RWPE2 (cell line): ENCODE results near the gene AURKAIP1.

Source experiments
- ATAC-seq: fragments of 200-7000 bp; cut with Tn5 transposase; 3 replicates; pipeline ENCODE4 v1.9.1; 2021; ENCODE audit warnings: low read depth
- DNase-seq: peaks from one replicate; pipeline ENCODE4 v3.0.0-alpha.2; 2020; ENCODE audit warnings: low spot score
- H3K27ac ChIP-seq: fragments of 450-650 bp; 2 replicates; pipeline ENCODE4 v1.5.1; 2017; ENCODE audit warnings: mild to moderate bottlenecking; ENCODE audit not compliant: poor library complexity, severe bottlenecking
- H3K27me3 ChIP-seq: fragments of 250-450 bp; sonication (Bioruptor Pico); 2 replicates; pipeline ENCODE4 v1.5.1; 2021; ENCODE audit warnings: mild to moderate bottlenecking, moderate library complexity; ENCODE audit not compliant: insufficient read depth, poor library complexity, severe bottlenecking
- H3K36me3 ChIP-seq: fragments of 250-450 bp; sonication (Bioruptor Pico); 2 replicates; pipeline ENCODE4 v1.5.1; 2020; ENCODE audit warnings: low read depth, mild to moderate bottlenecking, moderate library complexity
- H3K4me1 ChIP-seq: fragments of 250-450 bp; sonication (Bioruptor Pico); 2 replicates; pipeline ENCODE4 v1.5.1; 2021; ENCODE audit warnings: mild to moderate bottlenecking, moderate library complexity; ENCODE audit not compliant: insufficient read depth, poor library complexity, severe bottlenecking
- H3K4me3 ChIP-seq: fragments of 250-450 bp; sonication (Bioruptor Pico); 2 replicates; pipeline ENCODE4 v1.5.1; 2021; ENCODE audit warnings: mild to moderate bottlenecking, moderate library complexity; ENCODE audit not compliant: severe bottlenecking
- H3K9me3 ChIP-seq: fragments of 250-450 bp; sonication (Bioruptor Pico); 2 replicates; pipeline ENCODE4 v1.5.1; 2021; ENCODE audit warnings: mild to moderate bottlenecking, moderate library complexity; ENCODE audit not compliant: severe bottlenecking
- CTCF ChIP-seq: fragments of 450-650 bp; IDR thresholded peaks from one replicate; pipeline ENCODE4 v1.5.1; 2017; ENCODE audit warnings: mild to moderate bottlenecking, moderate library complexity; ENCODE audit not compliant: poor library complexity, severe bottlenecking

The AURKAIP1 gene

GRCh38 chr1:1364266-1364665 is 10.7 kb downstream of the AURKAIP1 start:
- DNase-seq (no peak), ATAC-seq (0 out of 3 replicates have a peak, but pooled peaks have one; percentile 9)
- Histone ChIP-seq H3K9me3 (no peaks in the 10 kb centered on the region), H3K4me1 (peaks cover 13% of the 10 kb centered on the region), H3K27me3 (no peaks in the 10 kb centered on the region), H3K36me3 (no peaks in the 10 kb centered on the region), H3K27ac (no peak overlapping the region), H3K4me3 (no peak overlapping the region)
- no peak for TF ChIP-seq CTCF

DNA sequence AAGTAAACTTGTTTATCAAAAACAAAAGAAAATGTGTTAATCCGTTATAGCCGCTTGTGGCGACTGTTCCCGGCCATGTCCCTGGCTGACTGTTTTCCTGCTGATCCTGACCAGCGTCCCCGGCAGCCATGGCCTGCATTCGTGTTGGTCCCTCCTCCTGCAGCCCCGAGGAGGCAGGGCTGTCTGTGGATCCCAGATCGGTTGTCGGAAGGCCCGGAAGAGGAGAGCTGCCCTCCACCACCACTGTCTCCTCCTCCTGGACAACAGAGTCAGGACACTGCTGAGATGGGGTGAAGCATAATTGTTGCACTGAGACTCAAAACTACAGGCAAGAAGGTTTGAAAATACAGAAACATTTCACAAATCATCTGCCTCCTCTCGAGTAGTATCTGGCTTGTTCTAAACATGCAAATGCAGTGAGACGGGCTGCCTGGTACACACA is 13.0 kb downstream of the AURKAIP1 start:
- H3K27ac ChIP-seq = no peak overlapping the region
- H3K4me3 ChIP-seq = no peak overlapping the region
- DNase-seq (no peak), ATAC-seq (no peak)
- no peak for TF ChIP-seq CTCF
- no peaks in the 10 kb centered on the region for H3K27me3 ChIP-seq
- H3K9me3 ChIP-seq = no peaks in the 10 kb centered on the region
- H3K4me1 ChIP-seq = peaks cover 13% of the 10 kb centered on the region
- no peaks in the 10 kb centered on the region for H3K36me3 ChIP-seq

DNA sequence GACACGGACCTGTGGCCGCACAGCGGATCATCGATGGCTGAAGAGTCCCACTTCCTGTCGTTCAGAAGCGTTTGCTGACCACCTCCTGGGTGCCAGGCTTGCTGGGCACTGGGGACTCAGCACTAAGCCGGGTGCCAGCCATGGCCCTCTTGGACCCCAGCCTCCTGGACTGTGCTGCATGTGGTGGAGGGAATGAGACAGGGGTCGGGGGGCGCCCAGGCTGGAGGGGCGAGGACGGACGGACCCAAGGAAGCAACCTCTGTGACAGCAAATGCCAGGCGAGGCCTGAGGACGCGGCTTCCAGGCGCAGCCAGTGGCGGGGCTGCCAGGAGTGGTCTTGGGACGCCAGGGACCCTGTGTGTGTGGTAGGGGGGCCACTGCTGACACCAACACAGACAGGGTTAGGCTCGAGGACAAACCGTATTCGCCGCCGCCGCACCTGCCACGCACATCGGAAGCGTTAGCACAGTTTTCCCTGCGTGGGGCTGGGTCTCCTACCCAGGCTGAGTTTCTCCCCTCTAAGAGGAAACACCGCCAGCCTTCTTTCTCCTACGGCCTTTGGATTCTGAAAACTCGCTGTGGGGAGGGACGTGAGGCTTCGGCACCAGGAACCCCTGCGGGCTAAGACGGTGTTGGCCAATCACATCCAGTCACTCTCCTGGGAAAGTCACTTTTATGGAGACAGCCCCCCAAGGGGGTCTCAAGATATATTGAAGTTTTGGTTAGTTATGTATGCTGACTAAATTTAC is 13.6 kb downstream of the AURKAIP1 start:
- no peak for ATAC-seq
- no peak for DNase-seq
- no peaks in the 10 kb centered on the region for H3K9me3 ChIP-seq
- peaks cover 13% of the 10 kb centered on the region for H3K4me1 ChIP-seq
- no peak overlapping the region for H3K4me3 ChIP-seq
- H3K27ac ChIP-seq = no peak overlapping the region
- no peaks in the 10 kb centered on the region for H3K27me3 ChIP-seq
- no peak for TF ChIP-seq CTCF
- no peaks in the 10 kb centered on the region for H3K36me3 ChIP-seq

- ATAC-seq (peak; percentile 73), DNase-seq (peak; percentile 76)
- no peaks in the 10 kb centered on the region for H3K36me3 ChIP-seq
- peak overlapping the region; percentile 34 for H3K27ac ChIP-seq
- peaks cover 13% of the 10 kb centered on the region for H3K4me1 ChIP-seq
- H3K4me3 ChIP-seq = no peak overlapping the region
- no peaks in the 10 kb centered on the region for H3K9me3 ChIP-seq
- no peak for TF ChIP-seq CTCF
- no peaks in the 10 kb centered on the region for H3K27me3 ChIP-seq
Measured at GRCh38 chr1:1360506-1361169, 14.4 kb downstream of the AURKAIP1 start.
